Ovary (tissue), 3 donors: ENCODE measurements around the gene HYAL4.

Source experiments
- CTCF ChIP-seq, 3 donors: fragments of 450-650 bp in 2 of 3; fragments of 200-600 bp in 1 of 3; IDR thresholded peaks; one replicate each; pipeline versions ENCODE4 v1.5.1 to v1.8.0; 2016 to 2022; ENCODE audit warnings: antibody characterized with exemption in 3 of 3, mild to moderate bottlenecking in 1 of 3
- EP300 ChIP-seq: sonication (generic); formaldehyde crosslinking; IDR thresholded peaks from one replicate; pipeline ENCODE4 v1.6.1; 2017; ENCODE audit warnings: antibody characterized with exemption
- POLR2A ChIP-seq: fragments of 450-650 bp; IDR thresholded peaks from one replicate; pipeline ENCODE4 v1.6.1; 2017; ENCODE audit warnings: antibody characterized with exemption, mild to moderate bottlenecking, moderate library complexity
- donor health status: DM: no; HTN: no; CAD: no.

DNA sequence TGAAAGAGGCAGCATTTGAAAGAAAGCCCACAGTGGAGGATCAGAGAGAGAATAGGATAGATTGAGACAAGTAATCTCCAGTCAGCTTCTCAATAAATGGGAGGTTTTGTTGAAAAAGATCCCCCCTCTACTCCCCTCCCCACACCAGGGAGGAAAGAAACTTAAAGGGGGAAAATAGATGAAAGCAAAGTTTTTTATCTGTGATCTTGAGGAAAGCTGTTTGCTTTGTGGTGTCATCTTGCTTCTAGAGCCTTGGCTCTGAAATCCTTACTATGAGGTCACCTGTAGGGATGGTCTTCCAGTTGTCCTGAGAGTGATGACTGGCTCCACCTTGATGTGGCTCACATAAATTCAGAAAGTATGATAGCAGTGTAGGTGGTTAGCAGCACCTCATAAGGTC, 80.0 kb downstream of the HYAL4 start, which contains the start of gene SPAM1:
- TF ChIP-seq CTCF (IDR thresholded peaks at IDR 0.05) (no peak), POLR2A (no peak), EP300 (no peak)
